H1 (cell line): ENCODE measurements around the gene IRF3. TPM values are rescaled to one million over a fixed set of nuclear protein-coding genes. Genes with fewer than 3 reads are reported as not detected.

Source experiments
- ASH2L ChIP-seq: fragments of 200-600, 300-600 bp; sonication (generic); IDR thresholded peaks from one replicate; pipeline ENCODE4 v1.7.1; 2017; ENCODE audit warnings: low read length
- BACH1 ChIP-seq: IDR thresholded peaks from 2 replicates; pipeline ENCODE4 v1.6.1; 2012; ENCODE audit warnings: low read length, improper control_type of control experiment
- HDAC2 ChIP-seq, 2 experiments: fragments of 300-600 bp in 1 of 2; sonication (generic) in 1 of 2; IDR thresholded peaks; 2 replicates each; pipeline ENCODE4 v1.6.1; 2011 to 2012; ENCODE audit warnings: low read depth in 2 of 2, low read length in 2 of 2, mild to moderate bottlenecking in 2 of 2, moderate library complexity in 2 of 2, borderline replicate concordance in 1 of 2, inconsistent platforms in 1 of 2
- KDM5A ChIP-seq: fragments of 200-600 bp; IDR thresholded peaks from 2 replicates; pipeline ENCODE4 v1.7.1; 2012; ENCODE audit warnings: mild to moderate bottlenecking, low read length, inconsistent platforms, mixed read lengths
- RNF2 ChIP-seq: fragments of 200-900, 300-1000 bp; sonication (generic); IDR thresholded peaks from 2 replicates; pipeline ENCODE4 v1.7.1; 2016; ENCODE audit warnings: borderline replicate concordance, low read depth, mild to moderate bottlenecking, antibody characterized with exemption, low read length; ENCODE audit not compliant: poor library complexity, severe bottlenecking; ENCODE audit errors: missing control alignments
- RXRA ChIP-seq: IDR thresholded peaks from 2 replicates; pipeline ENCODE4 v1.6.1; 2011; ENCODE audit warnings: low read depth, mild to moderate bottlenecking, low read length, moderate library complexity; ENCODE audit not compliant: insufficient read depth
- SIRT6 ChIP-seq: IDR thresholded peaks from one replicate; pipeline ENCODE4 v1.7.1; 2012; ENCODE audit warnings: low read length, inconsistent platforms
- SP1 ChIP-seq: IDR thresholded peaks from 2 replicates; pipeline ENCODE4 v1.6.1; 2011; ENCODE audit warnings: low read depth, low read length
- TAF1 ChIP-seq: IDR thresholded peaks from 2 replicates; pipeline ENCODE4 v1.6.1; 2011; ENCODE audit warnings: mild to moderate bottlenecking, low read depth, low read length
- polyA plus RNA-seq, 7 experiments: library from polyadenylated mRNA; depleted of rRNA in 3 of 7; stranded (reverse) in 5 of 7; unstranded in 2 of 7; fragments of >200 nt in 5 of 7; fragments of 200-250 nt in 2 of 7; gene quantifications; 1 replicate in 5 of 7; 2 replicates in 1 of 7; 4 replicates in 1 of 7; pipeline versions ENCODE4 v1.2.1 to v1.2.3, GENCODE V29; 2011 to 2013; ENCODE audit warnings: missing spikeins in 2 of 7, mixed read lengths in 2 of 7
- total RNA-seq: library from RNA; stranded (reverse); fragmentation: NEBNext Ultra II Directional; extraction: Animal tissue kit (Norgen Biotek cat#: 25700); gene quantifications from 2 replicates; pipeline ENCODE4 v1.2.1, GENCODE V29; 2021

Gene IRF3
- total and polyA plus RNA-seq, 2 of the 8 experiments (the other 6 are each of a cell fraction or from before 2014, with no cell fraction given), result 103 to 114 TPM

GRCh38 chr19:49655570-49656455, 9.8 kb downstream of the IRF3 start (continued):
- TF ChIP-seq RXRA (no peak), SIRT6 (no peak), BACH1 (no peak), SP1 (no peak), KDM5A (no peak), ASH2L (no peak), HDAC2 (IDR thresholded peaks at IDR 0.05; ENCODE audit: borderline replicate concordance in 1 of 2, low read depth in 2 of 2, low read length in 2 of 2) (no peak), RNF2 (no peak), TAF1 (no peak)
- TF ChIP-seq, all 59 proteins: peak for 0
